CD4-positive, alpha-beta memory T cell (primary cell): Measurements from ENCODE around the gene SYTL3. TPM values are rescaled to one million over a fixed set of nuclear protein-coding genes. Genes with fewer than 3 reads are reported as not detected.
"Not testable (repeated sequence)": the region's sequence is repeated elsewhere in the genome, so short reads cannot be mapped to it uniquely, and the experiment has no call there.

ENCODE experiments used
- CTCF ChIA-PET: fragments of 350-600 bp; sonication (Branson Sonifier 250); formaldehyde crosslinking; loops from one replicate; lab custom pipeline; 2021; ENCODE audit warnings: inconsistent platforms; ENCODE audit not compliant: partially characterized antibody; lab: Charles Lee
- POLR2A ChIA-PET: fragments of 350-600 bp; sonication (Branson Sonifier 250); formaldehyde crosslinking; loops from one replicate; lab custom pipeline; 2021; ENCODE audit not compliant: partially characterized antibody; lab: Charles Lee
- DNase-seq, 5 donors: peaks; one replicate each; pipeline versions ENCODE4 v3.0.0 to v3.0.0-alpha.2; 2020 to 2022; ENCODE audit warnings: mixed read lengths in 1 of 5
- H3K27ac ChIP-seq: one replicate; pipeline ENCODE4 v1.7.0; 2013; ENCODE audit warnings: low read depth, low read length
- H3K27me3 ChIP-seq: 2 replicates; pipeline ENCODE4 v1.7.0; 2013; ENCODE audit warnings: mild to moderate bottlenecking, low read length, moderate library complexity; ENCODE audit not compliant: insufficient read depth
- H3K36me3 ChIP-seq: 2 replicates; pipeline ENCODE4 v1.7.0; 2013; ENCODE audit warnings: mild to moderate bottlenecking, low read length, moderate library complexity; ENCODE audit not compliant: insufficient read depth
- H3K4me1 ChIP-seq: 2 replicates; pipeline ENCODE4 v1.7.0; 2013; ENCODE audit warnings: mild to moderate bottlenecking, low read length, moderate library complexity; ENCODE audit not compliant: insufficient read depth
- H3K4me3 ChIP-seq, 2 donors: one replicate each; pipeline ENCODE4 v1.7.0; 2013; ENCODE audit warnings: low read length in 2 of 2, mild to moderate bottlenecking in 1 of 2
- H3K9me3 ChIP-seq, 2 donors: one replicate each; pipeline ENCODE4 v1.7.0; 2013; ENCODE audit warnings: low read length in 2 of 2, control low read depth in 1 of 2; ENCODE audit not compliant: control insufficient read depth in 1 of 2
- H3K27ac Mint-ChIP-seq, 7 donors: one replicate each; pipeline ENCODE4 v1.8.0; 2020 to 2021; ENCODE audit warnings: mixed read lengths in 7 of 7, mild to moderate bottlenecking in 6 of 7, inconsistent platforms in 3 of 7, moderate library complexity in 3 of 7
- H3K27me3 Mint-ChIP-seq, 2 donors: one replicate each; pipeline ENCODE4 v1.8.0; 2020 to 2021; ENCODE audit warnings: mixed read lengths in 2 of 2
- H3K36me3 Mint-ChIP-seq, 2 donors: one replicate each; pipeline ENCODE4 v1.8.0; 2020 to 2021; ENCODE audit warnings: mixed read lengths in 2 of 2, inconsistent platforms in 1 of 2, mild to moderate bottlenecking in 1 of 2
- H3K4me1 Mint-ChIP-seq, 4 donors: one replicate each; pipeline ENCODE4 v1.8.0; 2020 to 2021; ENCODE audit warnings: mixed read lengths in 4 of 4, mild to moderate bottlenecking in 1 of 4
- H3K4me3 Mint-ChIP-seq, 8 donors: one replicate each; pipeline ENCODE4 v1.8.0; 2020 to 2021; ENCODE audit warnings: mixed read lengths in 8 of 8, mild to moderate bottlenecking in 7 of 8, moderate library complexity in 6 of 8, inconsistent platforms in 3 of 8
- H3K9me3 Mint-ChIP-seq, 8 donors: one replicate each; pipeline ENCODE4 v1.8.0; 2020 to 2021; ENCODE audit warnings: mixed read lengths in 8 of 8, mild to moderate bottlenecking in 5 of 8, inconsistent platforms in 3 of 8, moderate library complexity in 1 of 8
- intact Hi-C: fragments of 100-400 bp; cut with micrococcal nuclease; formaldehyde crosslinking; loops from one replicate; pipeline ENCODE4 v1.15.1; 2023
- polyA plus RNA-seq, 2 donors: library from polyadenylated mRNA; unstranded; fragments of 300-500 nt; fragmentation: Illumina TruSeq; gene quantifications; one replicate each; pipeline ENCODE4 v1.2.3, GENCODE V29; 2021
- total RNA-seq, 2 experiments: library from RNA; stranded (reverse); gene quantifications; one replicate each; pipeline ENCODE4 v1.2.3, GENCODE V29; 2021

The SYTL3 gene
- total and polyA plus RNA-seq, 4 experiments from 2014 or later: 11.9 to 24.3 (median 17.8) TPM

DNA sequence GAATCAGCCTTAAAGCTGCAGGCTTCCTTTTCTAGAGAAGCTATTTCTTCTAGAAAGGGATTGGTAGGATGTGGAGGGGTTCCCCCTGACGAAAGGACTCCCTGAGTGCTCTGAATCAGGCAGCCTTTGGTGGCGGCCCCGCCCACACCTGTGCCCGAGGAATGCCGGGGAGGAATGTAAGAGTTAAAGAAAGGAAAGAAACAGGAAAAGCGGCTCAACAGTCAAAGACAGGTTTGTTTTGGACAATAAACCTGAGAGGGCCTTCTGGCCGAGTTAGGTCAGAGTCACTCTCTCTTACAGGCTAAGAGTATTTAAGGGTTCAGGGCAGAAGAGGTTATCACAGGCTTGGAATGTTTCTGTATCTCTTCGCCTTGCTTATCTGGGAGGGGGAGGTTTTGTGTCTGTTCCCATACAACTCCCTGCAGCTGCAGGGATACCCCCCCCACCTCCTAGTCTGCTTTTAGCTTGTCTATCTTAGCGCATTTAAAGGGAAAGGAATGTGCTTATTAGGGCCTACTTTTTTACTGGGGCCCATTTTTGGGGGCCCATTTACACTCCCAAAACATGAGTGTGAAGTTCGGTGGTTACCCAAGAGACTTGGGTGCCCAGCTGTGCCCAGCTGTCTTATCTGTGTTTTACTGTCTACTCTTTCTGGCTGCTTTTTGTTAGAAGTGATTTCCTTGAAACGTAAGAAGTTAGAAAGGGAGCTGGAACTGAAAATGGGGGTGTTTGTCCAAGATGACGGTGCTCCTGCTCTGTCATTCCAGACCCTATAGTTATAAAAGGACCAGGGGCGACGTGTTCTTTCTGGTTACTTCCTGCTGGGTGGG, 38.1 kb upstream of the SYTL3 start:
- H3K36me3 Mint-ChIP-seq: peaks cover 56 to 85% of the 10 kb centered on the region in 2 donors
- H3K27ac Mint-ChIP-seq: peak overlapping the region in 5 of 7 donors; percentile 35 to 83 (median 76)

DNA sequence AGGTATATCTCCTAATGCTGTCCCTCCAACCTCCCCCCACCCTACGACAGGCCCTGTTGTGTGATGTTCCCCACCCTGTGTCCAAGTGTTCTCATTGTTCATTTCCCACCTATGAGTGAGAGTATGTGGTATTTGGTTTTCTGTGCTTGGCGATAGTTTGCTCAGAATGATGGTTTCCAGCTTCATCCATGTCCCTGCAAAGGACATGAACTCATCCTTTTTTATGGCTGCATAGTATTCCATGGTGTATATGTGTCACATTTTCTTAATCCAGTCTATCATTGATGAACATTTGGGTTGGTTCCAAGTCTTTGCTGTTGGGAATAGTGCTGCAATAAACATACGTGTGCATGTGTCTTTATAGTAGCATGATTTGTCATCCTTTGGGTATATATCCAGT, 35.2 kb upstream of the SYTL3 start:
- CTCF ChIA-PET, H3K4me3 Mint-ChIP-seq, H3K27me3 ChIP-seq, H3K27ac ChIP-seq, H3K9me3 ChIP-seq, H3K4me3 ChIP-seq, H3K4me1 ChIP-seq, intact Hi-C loops, POLR2A ChIA-PET, DNase-seq, H3K27me3 Mint-ChIP-seq: not testable (repeated sequence)
- peaks cover 29% of the 10 kb centered on the region for H3K36me3 ChIP-seq
- Mint-ChIP-seq H3K36me3 (peaks cover 60 to 89% of the 10 kb centered on the region in 2 donors), H3K27ac (peak overlapping the region in 1 of 7 donors; percentile 79), H3K9me3 (peaks cover 0 to 13% (median 0%) of the 10 kb centered on the region in 8 donors), H3K4me1 (peaks cover 8 to 29% (median 20%) of the 10 kb centered on the region in 4 donors)

More for the DNA sequence above, 38.1 kb upstream of the SYTL3 start:
- H3K9me3 ChIP-seq: no peaks in the 10 kb centered on the region
- intact Hi-C loops: no loop called here
- Mint-ChIP-seq H3K27me3 (no peaks in the 10 kb centered on the region), H3K4me3 (no peak overlapping the region), H3K9me3 (peaks cover 0 to 11% (median 0%) of the 10 kb centered on the region in 8 donors), H3K4me1 (peaks cover 0 to 11% (median 5%) of the 10 kb centered on the region in 4 donors)
- H3K4me3 ChIP-seq: no peak overlapping the region
- H3K27me3 ChIP-seq: no peaks in the 10 kb centered on the region
- no peak for DNase-seq
- H3K27ac ChIP-seq: no peak overlapping the region
- ChIA-PET POLR2A (no interaction called here), CTCF (interaction anchor here (0.7 to 1.0 kb wide), 4 partner anchors 11 to 399 kb away, joined by 3 read pairs; no protein-coding TSS in a partner anchor)
- H3K36me3 ChIP-seq: peaks cover 54% of the 10 kb centered on the region
- no peaks in the 10 kb centered on the region for H3K4me1 ChIP-seq

DNA sequence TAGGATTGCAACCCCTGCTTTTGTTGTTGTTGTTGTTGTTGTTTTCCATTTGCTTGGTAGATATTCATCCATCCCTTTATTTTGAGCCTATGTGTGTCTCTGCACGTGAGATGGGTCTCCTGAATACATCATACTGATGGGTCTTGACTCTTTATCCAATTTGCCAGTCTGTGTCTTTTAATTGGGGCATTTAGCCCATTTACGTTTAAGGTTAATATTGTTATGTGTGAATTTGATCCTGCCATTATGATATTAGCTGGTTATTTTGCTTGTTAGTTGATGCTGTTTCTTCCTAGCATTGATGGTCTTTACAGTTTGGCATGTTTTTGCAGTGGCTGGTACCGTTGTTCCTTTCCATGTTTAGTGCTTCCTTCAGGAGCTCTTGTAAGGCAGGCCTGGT, 31.6 kb upstream of the SYTL3 start:
- H3K4me3 ChIP-seq, H3K27ac ChIP-seq, intact Hi-C loops, H3K4me1 ChIP-seq, H3K27me3 Mint-ChIP-seq, H3K27me3 ChIP-seq, POLR2A ChIA-PET, H3K4me3 Mint-ChIP-seq, DNase-seq, H3K9me3 ChIP-seq: not testable (repeated sequence)
- Mint-ChIP-seq H3K4me1 (peaks cover 8 to 25% (median 22%) of the 10 kb centered on the region in 4 donors), H3K9me3 (peaks cover 0 to 11% (median 0%) of the 10 kb centered on the region in 8 donors), H3K27ac (peak overlapping the region; percentile 31 to 85 (median 74)), H3K36me3 (peaks cover 62 to 83% of the 10 kb centered on the region in 2 donors)
- CTCF ChIA-PET: interaction anchor here (0.9 kb wide), 1 partner anchor 12 kb away, joined by 3 read pairs; no protein-coding TSS in a partner anchor
- H3K36me3 ChIP-seq: peaks cover 19% of the 10 kb centered on the region

DNA sequence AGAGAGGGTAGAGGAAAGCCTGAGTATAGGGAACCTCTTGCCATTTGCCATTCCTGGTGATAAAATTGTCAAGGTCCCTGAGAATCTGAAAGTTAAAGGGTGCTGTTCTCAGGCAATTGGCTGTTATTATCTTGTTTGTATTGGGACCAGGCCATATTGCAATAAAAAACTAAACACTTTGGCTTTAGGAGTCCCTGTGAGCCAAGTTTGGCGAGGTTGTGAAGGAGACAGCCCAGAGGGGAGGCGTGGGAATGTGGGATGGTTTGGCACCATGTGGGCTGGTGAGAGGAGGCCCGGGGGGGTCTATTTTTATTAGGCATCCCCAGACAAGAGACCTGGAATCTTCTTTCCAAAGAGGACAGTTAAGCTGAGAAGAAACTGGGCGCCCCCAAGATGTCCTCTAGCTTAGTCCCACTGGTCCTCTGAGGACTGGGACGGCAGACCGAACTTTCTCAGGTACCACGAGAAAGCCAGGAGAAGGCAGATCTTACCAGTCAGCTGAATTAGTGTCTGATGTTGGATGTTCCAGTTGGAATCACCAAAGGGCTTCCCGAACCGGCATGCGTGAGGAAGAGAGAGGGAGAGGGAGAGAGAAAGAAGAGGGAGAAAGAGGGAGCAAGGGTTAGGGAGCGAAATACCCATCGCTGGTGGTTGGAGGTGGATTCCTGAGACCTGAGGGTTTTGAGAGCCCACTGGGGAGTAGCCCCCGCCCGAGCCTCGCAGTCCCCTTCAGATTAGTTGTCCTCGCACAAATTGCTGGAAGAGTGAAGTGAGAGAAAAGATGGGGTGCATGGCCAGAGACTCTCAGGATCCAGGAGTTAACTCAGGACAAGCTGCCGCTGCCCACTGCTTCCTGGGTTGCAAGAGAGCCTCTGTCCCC, 29.7 kb upstream of the SYTL3 start:
- Histone ChIP-seq H3K4me3 (no peak overlapping the region), H3K36me3 (peaks cover 31% of the 10 kb centered on the region), H3K27ac (no peak overlapping the region), H3K4me1 (no peaks in the 10 kb centered on the region), H3K9me3 (no peaks in the 10 kb centered on the region), H3K27me3 (no peaks in the 10 kb centered on the region)
- peaks cover 0 to 9% (median 0%) of the 10 kb centered on the region in 8 donors for H3K9me3 Mint-ChIP-seq
- no peak overlapping the region for H3K4me3 Mint-ChIP-seq
- H3K36me3 Mint-ChIP-seq: peaks cover 58 to 81% of the 10 kb centered on the region in 2 donors
- intact Hi-C loops: no loop called here
- CTCF ChIA-PET: no interaction called here
- DNase-seq: no peak
- POLR2A ChIA-PET: interaction anchor here (0.8 kb wide), 1 partner anchor 412 kb away, joined by 3 read pairs; no protein-coding TSS in a partner anchor
- peaks cover 8 to 25% (median 22%) of the 10 kb centered on the region in 4 donors for H3K4me1 Mint-ChIP-seq
- no peaks in the 10 kb centered on the region for H3K27me3 Mint-ChIP-seq
- H3K27ac Mint-ChIP-seq: peak overlapping the region in 6 of 7 donors; percentile 19 to 79 (median 52)

DNA sequence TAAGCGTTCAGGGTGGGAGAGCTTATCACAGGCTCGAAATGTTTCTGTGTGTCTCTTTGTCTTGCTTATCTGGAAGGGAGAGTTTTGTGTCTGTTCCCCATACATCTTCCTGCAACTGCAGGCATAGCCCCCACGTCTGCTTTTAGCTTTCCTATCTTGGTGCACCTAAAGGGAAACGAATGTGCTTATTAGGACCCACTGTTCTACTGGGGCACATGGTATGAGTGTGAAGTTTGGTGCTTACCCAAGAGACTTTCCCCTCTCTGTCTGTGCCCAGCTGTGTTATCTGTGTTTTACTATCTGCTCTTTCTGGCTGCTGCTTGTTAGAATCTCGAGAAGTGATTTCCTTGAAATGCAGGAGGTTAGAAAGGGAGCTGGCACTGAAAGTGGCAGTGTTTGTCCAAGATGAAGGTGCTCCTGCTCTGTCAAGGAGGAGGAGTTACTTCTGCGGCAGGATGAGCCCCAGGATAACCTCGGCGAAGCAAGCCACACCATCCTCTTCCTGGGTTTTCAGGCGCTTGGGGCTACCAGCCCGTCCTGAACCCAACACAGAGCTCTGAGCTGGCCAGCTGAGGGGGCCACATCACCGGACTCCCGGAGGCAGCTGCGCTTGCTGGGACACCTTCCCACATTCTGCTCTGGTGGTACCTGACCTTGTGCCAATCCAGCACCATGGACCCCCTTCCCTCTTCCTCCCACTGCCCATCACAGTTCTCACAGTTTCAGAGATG, 28.7 kb upstream of the SYTL3 start:
- peak overlapping the region in 6 of 7 donors; percentile 13 to 82 (median 56) for H3K27ac Mint-ChIP-seq
- no peak for DNase-seq

DNA sequence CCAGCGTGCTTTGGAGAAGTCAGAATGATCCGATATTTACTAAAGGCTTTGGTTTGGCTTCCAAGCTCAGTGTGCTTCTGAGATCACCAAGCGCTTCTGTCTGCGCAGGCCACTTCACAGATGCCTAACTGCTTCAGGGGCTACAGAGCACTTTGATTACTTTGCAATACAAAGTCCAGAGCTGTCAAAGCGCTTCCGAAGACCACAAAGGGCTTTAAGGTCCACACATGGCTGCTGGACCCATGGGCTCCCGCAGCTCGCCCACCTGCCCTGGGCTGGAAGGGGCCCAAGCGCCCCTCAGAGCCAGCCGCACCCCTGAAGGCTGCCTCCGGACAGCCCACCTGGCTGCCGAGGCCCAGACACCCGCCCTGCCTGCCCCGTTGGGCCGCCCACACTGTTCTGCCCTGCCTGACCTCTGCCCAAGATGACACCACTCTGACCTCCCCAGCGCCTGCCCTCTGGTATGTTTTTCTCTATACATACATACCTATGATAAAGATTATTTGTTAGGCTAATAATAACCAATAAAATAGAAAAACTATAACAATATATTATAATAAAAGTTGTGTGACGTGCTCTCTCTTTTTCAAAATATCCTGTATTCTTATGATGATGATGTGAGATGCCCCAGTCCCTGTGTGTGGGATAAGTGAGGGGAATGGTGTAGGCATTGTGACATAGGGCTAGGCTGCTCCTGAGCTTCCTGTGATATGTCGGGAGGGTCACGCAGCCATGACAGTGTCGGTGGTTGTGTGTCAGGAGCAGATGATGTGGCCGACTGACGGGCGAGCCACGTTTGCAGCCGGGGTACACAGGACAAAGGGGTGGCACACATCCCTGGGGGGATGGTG, 27.9 kb upstream of the SYTL3 start:
- Histone ChIP-seq H3K27me3 (no peaks in the 10 kb centered on the region), H3K4me3 (no peak overlapping the region), H3K27ac (no peak overlapping the region), H3K36me3 (peaks cover 47% of the 10 kb centered on the region), H3K9me3 (no peaks in the 10 kb centered on the region), H3K4me1 (no peaks in the 10 kb centered on the region)
- intact Hi-C loops: no loop called here
- DNase-seq: no peak
- ChIA-PET POLR2A (no interaction called here), CTCF (interaction anchor here (1.1 to 1.8 kb wide), 2 partner anchors 69 to 408 kb away, joined by 4 read pairs; no protein-coding TSS in a partner anchor)
- H3K36me3 Mint-ChIP-seq: peaks cover 60 to 84% of the 10 kb centered on the region in 2 donors
- peaks cover 8 to 25% (median 20%) of the 10 kb centered on the region in 4 donors for H3K4me1 Mint-ChIP-seq
- H3K27me3 Mint-ChIP-seq: no peaks in the 10 kb centered on the region
- peaks cover 0 to 3% (median 0%) of the 10 kb centered on the region in 8 donors for H3K9me3 Mint-ChIP-seq
- H3K27ac Mint-ChIP-seq: peak overlapping the region in 5 of 7 donors; percentile 29 to 52 (median 37)
- no peak overlapping the region for H3K4me3 Mint-ChIP-seq

More for the DNA sequence above, 28.7 kb upstream of the SYTL3 start:
- H3K4me1 ChIP-seq: no peaks in the 10 kb centered on the region
- H3K4me1 Mint-ChIP-seq: peaks cover 8 to 29% (median 22%) of the 10 kb centered on the region in 4 donors
- CTCF ChIA-PET: interaction anchor here (1.1 to 1.8 kb wide), 2 partner anchors 70 to 407 kb away, joined by 4 read pairs; no protein-coding TSS in a partner anchor
- H3K4me3 Mint-ChIP-seq: peak overlapping the region in 1 of 8 donors; percentile 48
- no peaks in the 10 kb centered on the region for H3K27me3 ChIP-seq
- peaks cover 39% of the 10 kb centered on the region for H3K36me3 ChIP-seq
- peaks cover 56 to 82% of the 10 kb centered on the region in 2 donors for H3K36me3 Mint-ChIP-seq
- POLR2A ChIA-PET: interaction anchor here (0.8 kb wide), 1 partner anchor 413 kb away, joined by 3 read pairs; no protein-coding TSS in a partner anchor
- intact Hi-C loops: no loop called here
- no peak overlapping the region for H3K27ac ChIP-seq
- H3K27me3 Mint-ChIP-seq: no peaks in the 10 kb centered on the region
- H3K4me3 ChIP-seq: no peak overlapping the region
- no peaks in the 10 kb centered on the region for H3K9me3 ChIP-seq
- peaks cover 0 to 5% (median 0%) of the 10 kb centered on the region in 8 donors for H3K9me3 Mint-ChIP-seq
